Aorta (tissue), 5 donors: ENCODE data around the gene ALG13. TPM values are rescaled to one million over a fixed set of nuclear protein-coding genes. Genes with fewer than 3 reads are reported as not detected.
"Not testable (repeated sequence)": the region's sequence is repeated elsewhere in the genome, so short reads cannot be mapped to it uniquely, and the experiment has no call there.

Source experiments
- ATAC-seq: fragments of 200-7000 bp; cut with Tn5 transposase; one replicate; pipeline ENCODE4 v1.9.1; 2022; ENCODE audit warnings: moderate library complexity; ENCODE audit not compliant: low FRiP score
- DNase-seq, 2 donors: peaks; one replicate each; pipeline ENCODE4 v3.0.0-alpha.2; 2020
- H3K27ac ChIP-seq, 2 donors: one replicate each; pipeline ENCODE4 v1.5.1; 2013; ENCODE audit warnings: low read length in 2 of 2, mild to moderate bottlenecking in 2 of 2, moderate library complexity in 2 of 2, control low read depth in 1 of 2, inconsistent platforms in 1 of 2, low read depth in 1 of 2
- H3K27me3 ChIP-seq, 2 donors: one replicate each; pipeline ENCODE4 v1.6.1; 2013; ENCODE audit warnings: control low read depth in 1 of 2, low read length in 1 of 2, mild to moderate bottlenecking in 1 of 2, moderate library complexity in 1 of 2; ENCODE audit not compliant: insufficient read depth in 2 of 2, control insufficient read depth in 1 of 2
- H3K36me3 ChIP-seq, 2 donors: one replicate each; pipeline ENCODE4 v1.6.1; 2013; ENCODE audit warnings: control low read depth in 1 of 2, low read length in 1 of 2, mild to moderate bottlenecking in 1 of 2; ENCODE audit not compliant: insufficient read depth in 2 of 2, control insufficient read depth in 1 of 2
- H3K4me1 ChIP-seq, 2 donors: one replicate each; pipeline ENCODE4 v1.6.1; 2013; ENCODE audit warnings: low read length in 2 of 2, control low read depth in 1 of 2, mild to moderate bottlenecking in 1 of 2, moderate library complexity in 1 of 2; ENCODE audit not compliant: insufficient read depth in 2 of 2, control insufficient read depth in 1 of 2
- H3K4me3 ChIP-seq, 2 donors: one replicate each; pipeline ENCODE4 v1.5.1; 2013; ENCODE audit warnings: low read length in 2 of 2, control low read depth in 1 of 2, mild to moderate bottlenecking in 1 of 2
- H3K9me3 ChIP-seq: one replicate; pipeline ENCODE4 v1.6.1; 2013; ENCODE audit warnings: mild to moderate bottlenecking, low read length; ENCODE audit not compliant: control insufficient read depth
- WGBS, 2 donors: extraction: QIAGEN DNeasy Blood & Tissue Kit; methylation state at CpG; one replicate each; pipeline ENCODE4 v1.1.7; 2013; 5-methylcytosine and 5-hydroxymethylcytosine counted together
- intact Hi-C, 2 donors: fragments of 100-400 bp; cut with DNase I; formaldehyde crosslinking; loops; one replicate each; pipeline versions ENCODE4 v1.14.2 to v1.15.0; 2022
- long read RNA-seq, 2 donors: library from polyadenylated mRNA; unstranded; transcript quantifications; one replicate each; pipeline ENCODE4 v2.0.0, GENCODE V29; 2020 to 2021
- polyA plus RNA-seq, 2 donors: library from polyadenylated mRNA; stranded (reverse); fragments of 200-250 nt; gene quantifications; one replicate each; pipeline ENCODE4 v1.2.3, GENCODE V29; 2013
- total RNA-seq, 2 donors: library from RNA; stranded (reverse); fragmentation: NEBNext Ultra II Directional; extraction: Animal tissue kit (Norgen Biotek cat#: 25700); gene quantifications; one replicate each; pipeline ENCODE4 v1.2.1, GENCODE V29; 2021
- donor health status: healthy with polysubstance abuse.
- donor health status: Bipolar disorder and iron deficiency.
- donor health status: DM: no; HTN: no; CAD: no.
- donor health status: DM: no; HTN: no; CAD: no.
- donor health status: DM: yes; HTN: yes; CAD: no.

ALG13 gene
- total RNA-seq (10 to 100 TPM; 59.7 to 86.0 TPM), polyA plus RNA-seq (10 to 100 TPM; 31.2 to 47.1 TPM)
- long read RNA-seq, donor 1, transcript ALG13-207 (4 exons, 916 nt) = minor isoform, 6 of 35 reads
- long read RNA-seq, donor 1, transcript ALG13-202 (4 exons, 2,770 nt) = major isoform, 19 of 35 reads
- long read RNA-seq, donor 1, partial matches to known transcripts = 2 of 35 reads
- long read RNA-seq, donor 1, other reads (novel, unspliced or antisense) = 4 of 35 reads
- long read RNA-seq, donor 2, partial matches to known transcripts = 2 of 16 reads
- long read RNA-seq, donor 2, other reads (novel, unspliced or antisense) = 8 of 16 reads

- Histone ChIP-seq H3K36me3 (no peaks in the 10 kb centered on the region), H3K4me3 (peak within 1 kb of the TSS; percentile 37 to 56), H3K27me3 (no peaks in the 10 kb centered on the region), H3K9me3 (no peaks in the 10 kb centered on the region), H3K27ac (peak within 1 kb of the TSS; percentile 74 to 86), H3K4me1 (no peaks in the 10 kb centered on the region)
- 0 to 14% methylated on average over 68 to 69 of the region's 69 CpGs for WGBS, 2 donors
- intact Hi-C loops = no loop called here
- DNase-seq (peak; percentile 96 to 97), ATAC-seq (peak; percentile 98)
These were observed at the start of gene ALG13 for GRCh38 chrX:111680988-111681779. TSS of gene ALG13 (plus strand) at chrX:111681170. CDS start at chrX:111681219, 49 bp downstream.

- WGBS, 2 donors = 9 to 50% methylated on average over 1 of the region's 1 CpG
- Histone ChIP-seq H3K9me3 (no peaks in the 10 kb centered on the region), H3K27ac (no peak overlapping the region), H3K4me1 (no peaks in the 10 kb centered on the region), H3K27me3 (no peaks in the 10 kb centered on the region), H3K4me3 (no peak overlapping the region), H3K36me3 (no peaks in the 10 kb centered on the region)
- ATAC-seq = no peak
- intact Hi-C loops = no loop called here
- DNase-seq = no peak
These were observed 45.9 kb upstream of the ALG13 start for GRCh38 chrX:111634823-111635729.

- Histone ChIP-seq H3K4me3 (no peak overlapping the region), H3K9me3 (no peaks in the 10 kb centered on the region), H3K27ac (no peak overlapping the region), H3K36me3 (no peaks in the 10 kb centered on the region), H3K4me1 (no peaks in the 10 kb centered on the region), H3K27me3 (no peaks in the 10 kb centered on the region)
- 69 to 93% methylated on average over 3 of the region's 3 CpGs for WGBS, 2 donors
- intact Hi-C loops = no loop called here
- DNase-seq (no peak), ATAC-seq (no peak)
These were observed 39.0 kb upstream of the ALG13 start for GRCh38 chrX:111641969-111642368.

GRCh38 chrX:111645165-111645564 is 35.8 kb upstream of the ALG13 start:
- H3K27ac ChIP-seq, H3K36me3 ChIP-seq, H3K9me3 ChIP-seq, ATAC-seq, DNase-seq, H3K4me1 ChIP-seq, intact Hi-C loops, H3K27me3 ChIP-seq, H3K4me3 ChIP-seq: not testable (repeated sequence)
- 68 to 77% methylated on average over 3 of the region's 3 CpGs for WGBS, 2 donors

GRCh38 chrX:111645607-111646006 is 35.4 kb upstream of the ALG13 start:
- Histone ChIP-seq H3K4me3 (no peak overlapping the region), H3K36me3 (no peaks in the 10 kb centered on the region), H3K4me1 (no peaks in the 10 kb centered on the region), H3K27ac (no peak overlapping the region), H3K27me3 (no peaks in the 10 kb centered on the region), H3K9me3 (no peaks in the 10 kb centered on the region)
- ATAC-seq = no peak
- DNase-seq = no peak
- intact Hi-C loops = no loop called here

- no peak overlapping the region for H3K4me3 ChIP-seq
These were observed 34.5 kb upstream of the ALG13 start for GRCh38 chrX:111646515-111646914.

GRCh38 chrX:111648802-111649201 is 32.2 kb upstream of the ALG13 start:
- ATAC-seq (no peak), DNase-seq (no peak)
- no peaks in the 10 kb centered on the region for H3K36me3 ChIP-seq
- H3K27me3 ChIP-seq = no peaks in the 10 kb centered on the region
- WGBS, 2 donors = 85 to 93% methylated on average over 3 of the region's 3 CpGs
- H3K4me3 ChIP-seq = no peak overlapping the region
- H3K27ac ChIP-seq = no peak overlapping the region
- no peaks in the 10 kb centered on the region for H3K4me1 ChIP-seq
- H3K9me3 ChIP-seq = no peaks in the 10 kb centered on the region
- intact Hi-C loops = no loop called here

More at GRCh38 chrX:111646515-111646914, 34.5 kb upstream of the ALG13 start:
- H3K36me3 ChIP-seq = no peaks in the 10 kb centered on the region
- DNase-seq (no peak), ATAC-seq (no peak)
- 94 to 97% methylated on average over 1 of the region's 1 CpG for WGBS, 2 donors
- no peaks in the 10 kb centered on the region for H3K9me3 ChIP-seq
- intact Hi-C loops = no loop called here
- no peak overlapping the region for H3K27ac ChIP-seq
- H3K4me1 ChIP-seq = no peaks in the 10 kb centered on the region
- no peaks in the 10 kb centered on the region for H3K27me3 ChIP-seq

GRCh38 chrX:111649638-111650037 is 31.3 kb upstream of the ALG13 start:
- Histone ChIP-seq H3K27me3 (no peaks in the 10 kb centered on the region), H3K4me1 (no peaks in the 10 kb centered on the region), H3K4me3 (no peak overlapping the region), H3K27ac (no peak overlapping the region), H3K36me3 (no peaks in the 10 kb centered on the region), H3K9me3 (no peaks in the 10 kb centered on the region)
- intact Hi-C loops = no loop called here
- ATAC-seq = no peak
- 70 to 92% methylated on average over 1 of the region's 1 CpG for WGBS, 2 donors
- no peak for DNase-seq
